Upper lobe of right lung (tissue), 1 donor: ENCODE measurements around the gene PARD3. TPM values are rescaled to one million over a fixed set of nuclear protein-coding genes. Genes with fewer than 3 reads are reported as not detected.

Source experiments
- ATAC-seq: fragments of 200-7000 bp; cut with Tn5 transposase; one replicate; pipeline ENCODE4 v1.9.1; 2020; ENCODE audit warnings: mild to moderate bottlenecking, moderate library complexity
- DNase-seq: peaks from one replicate; pipeline ENCODE4 v3.0.0-alpha.2; 2020
- H3K27ac ChIP-seq: fragments of 200-600 bp; one replicate; pipeline ENCODE4 v1.8.0; 2022
- H3K27me3 ChIP-seq: fragments of 200-600 bp; one replicate; pipeline ENCODE4 v1.8.0; 2022; ENCODE audit warnings: mild to moderate bottlenecking
- H3K36me3 ChIP-seq: fragments of 200-600 bp; one replicate; pipeline ENCODE4 v1.8.0; 2022
- H3K4me1 ChIP-seq: fragments of 200-600 bp; one replicate; pipeline ENCODE4 v1.8.0; 2022
- H3K4me3 ChIP-seq: fragments of 200-600 bp; one replicate; pipeline ENCODE4 v1.8.0; 2022; ENCODE audit warnings: mild to moderate bottlenecking
- H3K9me3 ChIP-seq: fragments of 200-600 bp; one replicate; pipeline ENCODE4 v1.8.0; 2022
- intact Hi-C: fragments of 100-400 bp; cut with DNase I; formaldehyde crosslinking; loops from one replicate; pipeline ENCODE4 v1.11.0; 2022
- total RNA-seq: library from RNA; stranded (reverse); fragmentation: NEBNext Ultra II Directional; extraction: Animal tissue kit (Norgen Biotek cat#: 25700); gene quantifications from one replicate; pipeline ENCODE4 v1.2.1, GENCODE V29; 2021
- TF ChIP-seq, protein P1 (sequence below): fragments of 200-600 bp; IDR thresholded peaks from one replicate; pipeline ENCODE4 v1.8.0; 2022; ENCODE audit warnings: antibody characterized with exemption
- donor health status: DM: no; HTN: yes; CAD: no; lungs with severe emphysema.

PARD3 gene
- total RNA-seq, 1 donor from 2014 or later, result 38.5 TPM

DNA sequence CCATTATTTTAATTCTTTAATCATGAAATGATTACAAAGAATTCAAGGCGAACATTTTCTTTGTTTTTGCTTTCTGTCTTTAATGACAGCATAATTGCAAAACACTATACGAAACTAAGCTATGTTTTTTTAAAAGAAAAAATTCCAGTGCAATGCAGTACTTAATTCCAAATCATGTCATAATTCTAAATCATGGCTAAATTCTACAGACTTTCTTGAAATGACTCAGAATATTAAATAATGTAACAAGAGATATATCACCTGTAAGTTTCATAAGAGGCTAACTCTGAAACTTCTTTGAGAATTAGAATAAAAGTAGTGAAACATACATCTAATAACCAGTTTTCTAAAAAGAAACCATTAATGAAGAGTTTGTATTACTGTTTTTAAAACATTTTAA lies 671.6 kb downstream of the PARD3 start:
- no peak overlapping the region for H3K27ac ChIP-seq
- no peaks in the 10 kb centered on the region for H3K27me3 ChIP-seq
- no peak for DNase-seq
- intact Hi-C loops, result no loop called here
- H3K36me3 ChIP-seq, result no peaks in the 10 kb centered on the region
- H3K4me1 ChIP-seq, result no peaks in the 10 kb centered on the region
- no peaks in the 10 kb centered on the region for H3K9me3 ChIP-seq
- TF ChIP-seq, protein P1, sequence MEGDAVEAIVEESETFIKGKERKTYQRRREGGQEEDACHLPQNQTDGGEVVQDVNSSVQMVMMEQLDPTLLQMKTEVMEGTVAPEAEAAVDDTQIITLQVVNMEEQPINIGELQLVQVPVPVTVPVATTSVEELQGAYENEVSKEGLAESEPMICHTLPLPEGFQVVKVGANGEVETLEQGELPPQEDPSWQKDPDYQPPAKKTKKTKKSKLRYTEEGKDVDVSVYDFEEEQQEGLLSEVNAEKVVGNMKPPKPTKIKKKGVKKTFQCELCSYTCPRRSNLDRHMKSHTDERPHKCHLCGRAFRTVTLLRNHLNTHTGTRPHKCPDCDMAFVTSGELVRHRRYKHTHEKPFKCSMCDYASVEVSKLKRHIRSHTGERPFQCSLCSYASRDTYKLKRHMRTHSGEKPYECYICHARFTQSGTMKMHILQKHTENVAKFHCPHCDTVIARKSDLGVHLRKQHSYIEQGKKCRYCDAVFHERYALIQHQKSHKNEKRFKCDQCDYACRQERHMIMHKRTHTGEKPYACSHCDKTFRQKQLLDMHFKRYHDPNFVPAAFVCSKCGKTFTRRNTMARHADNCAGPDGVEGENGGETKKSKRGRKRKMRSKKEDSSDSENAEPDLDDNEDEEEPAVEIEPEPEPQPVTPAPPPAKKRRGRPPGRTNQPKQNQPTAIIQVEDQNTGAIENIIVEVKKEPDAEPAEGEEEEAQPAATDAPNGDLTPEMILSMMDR, result no peak
- H3K4me3 ChIP-seq, result no peak overlapping the region
- no peak for ATAC-seq

DNA sequence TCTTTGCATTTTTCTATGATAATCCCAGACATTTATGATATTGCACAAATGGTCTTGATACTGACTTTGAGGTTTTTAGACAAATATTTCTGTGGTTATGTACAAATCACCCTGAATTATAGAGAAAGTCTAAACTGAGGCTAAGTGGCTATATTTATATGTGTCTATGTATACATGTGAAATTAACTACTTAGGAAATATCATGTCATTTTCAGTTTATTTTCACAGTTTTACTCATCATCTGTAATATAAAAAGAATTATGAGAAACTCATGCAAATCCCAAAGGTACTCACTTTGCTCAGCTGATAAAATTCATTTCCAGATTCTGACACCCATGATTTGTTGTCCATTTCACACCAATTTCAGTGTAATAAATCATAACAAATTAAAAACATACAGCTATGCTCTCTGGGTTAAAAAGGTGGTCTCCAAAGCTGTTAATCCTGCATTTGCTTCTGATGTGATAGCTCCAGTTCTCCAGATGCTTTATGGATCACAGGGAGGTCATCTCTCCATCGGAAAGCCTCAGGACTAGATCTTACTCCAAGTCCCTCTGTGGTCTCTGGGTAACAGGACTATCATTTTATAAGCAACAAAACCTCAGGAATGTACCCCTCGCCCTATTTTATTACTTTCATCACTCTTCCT lies 673.9 kb downstream of the PARD3 start:
- Histone ChIP-seq H3K36me3 (no peaks in the 10 kb centered on the region), H3K27ac (no peak overlapping the region), H3K4me1 (no peaks in the 10 kb centered on the region), H3K27me3 (no peaks in the 10 kb centered on the region), H3K4me3 (no peak overlapping the region), H3K9me3 (no peaks in the 10 kb centered on the region)
- no peak for ATAC-seq
- DNase-seq, result no peak
- intact Hi-C loops, result no loop called here
- TF ChIP-seq, protein P1, result no peak

DNA sequence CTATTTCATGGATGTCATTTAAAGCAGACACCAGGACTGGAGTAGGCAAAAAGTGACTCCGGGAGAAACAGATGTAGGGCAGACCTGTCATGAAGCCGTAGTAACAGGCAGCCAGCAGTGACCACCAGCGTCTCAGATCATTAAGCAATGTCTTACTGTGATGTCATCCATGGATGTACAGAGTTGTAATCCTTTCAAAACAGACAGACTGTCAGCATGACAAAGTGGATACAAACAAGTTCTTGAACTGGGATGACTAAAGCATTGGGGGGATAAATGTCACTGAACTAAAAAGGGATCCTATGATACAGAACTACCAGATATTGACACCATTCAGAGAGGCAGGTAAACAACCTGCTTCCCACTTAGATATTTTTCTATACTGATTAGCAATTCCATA lies 675.5 kb downstream of the PARD3 start:
- Histone ChIP-seq H3K4me1 (no peaks in the 10 kb centered on the region), H3K27me3 (no peaks in the 10 kb centered on the region), H3K4me3 (no peak overlapping the region), H3K9me3 (no peaks in the 10 kb centered on the region), H3K27ac (no peak overlapping the region), H3K36me3 (no peaks in the 10 kb centered on the region)
- TF ChIP-seq, protein P1, result no peak
- DNase-seq, result no peak
- no peak for ATAC-seq
- intact Hi-C loops, result no loop called here

DNA sequence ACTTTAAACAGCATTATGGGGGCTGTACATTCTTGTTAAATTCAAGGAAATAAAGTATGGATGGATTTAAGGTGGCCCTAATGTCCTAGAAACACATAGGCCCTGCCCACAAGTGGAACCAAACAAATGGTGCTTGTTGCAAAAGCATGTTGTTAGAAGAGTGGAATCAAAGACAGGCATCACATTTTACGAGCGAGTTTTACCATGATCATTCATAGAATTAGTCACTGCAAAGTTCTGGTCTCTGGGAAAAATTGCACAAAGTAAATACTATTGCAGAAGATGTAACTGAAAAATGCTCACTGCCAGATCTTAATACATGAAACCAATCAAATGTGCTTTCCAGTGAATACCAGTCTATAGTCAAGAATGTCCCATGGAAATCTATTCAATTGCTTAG lies 677.1 kb downstream of the PARD3 start:
- Histone ChIP-seq H3K9me3 (no peaks in the 10 kb centered on the region), H3K4me3 (no peak overlapping the region), H3K36me3 (no peaks in the 10 kb centered on the region), H3K4me1 (no peaks in the 10 kb centered on the region), H3K27ac (no peak overlapping the region), H3K27me3 (no peaks in the 10 kb centered on the region)
- DNase-seq, result no peak
- intact Hi-C loops, result no loop called here
- TF ChIP-seq, protein P1, result no peak
- ATAC-seq, result no peak

DNA sequence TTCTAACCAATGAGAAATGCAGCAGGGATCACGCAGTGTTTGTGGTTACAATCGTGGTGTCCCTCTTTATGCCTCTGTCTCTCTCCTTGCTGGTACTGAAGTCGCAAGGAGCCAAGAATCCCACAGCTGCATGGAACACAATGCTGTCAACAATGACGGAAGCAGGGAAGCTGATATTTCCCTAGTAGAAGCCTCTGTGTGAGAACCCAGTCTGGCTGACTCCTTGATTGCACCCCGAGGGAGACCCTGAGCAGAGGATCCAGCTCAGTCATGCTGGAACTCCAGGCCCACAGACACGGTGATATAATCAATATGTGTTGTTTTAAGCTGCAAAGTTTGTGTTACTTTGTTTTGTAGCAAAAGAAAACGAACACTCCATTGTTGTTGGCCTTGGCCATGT lies 677.9 kb downstream of the PARD3 start:
- Histone ChIP-seq H3K27me3 (no peaks in the 10 kb centered on the region), H3K36me3 (no peaks in the 10 kb centered on the region), H3K4me3 (no peak overlapping the region), H3K9me3 (no peaks in the 10 kb centered on the region), H3K4me1 (no peaks in the 10 kb centered on the region), H3K27ac (no peak overlapping the region)
- intact Hi-C loops, result no loop called here
- TF ChIP-seq, protein P1, result no peak
- ATAC-seq, result no peak
- DNase-seq, result no peak

DNA sequence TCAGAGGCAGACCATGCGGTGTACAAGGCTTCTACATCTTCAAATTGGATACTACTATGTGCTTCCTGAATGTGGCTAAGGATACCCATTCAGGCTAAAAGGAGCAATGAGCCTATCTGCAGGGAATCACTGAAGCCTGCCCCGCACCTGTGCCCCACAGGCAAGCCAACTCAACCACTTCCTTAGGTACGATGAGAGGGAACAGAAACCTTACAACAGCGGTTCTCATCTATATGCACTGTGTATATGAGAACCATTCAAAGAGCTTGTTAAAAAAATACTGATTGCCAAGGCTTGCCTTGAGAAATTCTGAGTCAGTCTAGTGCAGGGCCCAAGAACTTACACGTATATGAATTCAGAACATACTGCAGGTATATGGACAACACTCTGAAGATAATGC lies 679.6 kb downstream of the PARD3 start:
- DNase-seq (no peak), ATAC-seq (no peak)
- Histone ChIP-seq H3K9me3 (no peaks in the 10 kb centered on the region), H3K4me1 (no peaks in the 10 kb centered on the region), H3K27ac (no peak overlapping the region), H3K27me3 (no peaks in the 10 kb centered on the region), H3K36me3 (no peaks in the 10 kb centered on the region), H3K4me3 (no peak overlapping the region)
- intact Hi-C loops, result no loop called here
- TF ChIP-seq, protein P1, result no peak
